HL-60/S4 (cell line): ENCODE results near the gene ACSL1.

Experiments
- in situ Hi-C: fragments of 300-500 bp; cut with MboI; formaldehyde crosslinking; loops from 2 replicates; pipeline ENCODE4 v1.14.3; 2022; ENCODE audit warnings: low sequenced_read_pairs

Gene ACSL1

GRCh38 chr4:184825896-184826690 is at the start of gene ACSL1:
Gene ACSL1, minus strand, starts transcription at chr4:184825968. Its CDS starts 22,454 bp downstream, at chr4:184803514.
- in situ Hi-C loops: no loop called here

- in situ Hi-C loops: no loop called here
Observed at GRCh38 chr4:184873054-184873453, 47.3 kb upstream of the ACSL1 start.

- in situ Hi-C loops: no loop called here
Observed at GRCh38 chr4:184870718-184871117, 45.0 kb upstream of the ACSL1 start.

- in situ Hi-C loops: no loop called here
Observed at GRCh38 chr4:184868623-184869022, 42.9 kb upstream of the ACSL1 start.

GRCh38 chr4:184863916-184864315 is 38.1 kb upstream of the ACSL1 start:
- in situ Hi-C loops: no loop called here

- in situ Hi-C loops: no loop called here
Observed at GRCh38 chr4:184861047-184861446, 35.3 kb upstream of the ACSL1 start.

- in situ Hi-C loops: no loop called here
Observed at GRCh38 chr4:184860018-184860779, 34.4 kb upstream of the ACSL1 start.

- in situ Hi-C loops: no loop called here
Observed at GRCh38 chr4:184857441-184858121, 31.8 kb upstream of the ACSL1 start.

- in situ Hi-C loops: no loop called here
Observed at GRCh38 chr4:184856277-184856609, 30.5 kb upstream of the ACSL1 start.

- in situ Hi-C loops: no loop called here
Observed at GRCh38 chr4:184854673-184855072, 28.9 kb upstream of the ACSL1 start.

- in situ Hi-C loops: no loop called here
Observed at GRCh38 chr4:184853436-184853835, 27.7 kb upstream of the ACSL1 start.

- in situ Hi-C loops: no loop called here
Observed at GRCh38 chr4:184851886-184852285, 26.1 kb upstream of the ACSL1 start.

GRCh38 chr4:184851200-184851541 is 25.4 kb upstream of the ACSL1 start:
- in situ Hi-C loops: no loop called here

GRCh38 chr4:184850431-184851199 is 24.8 kb upstream of the ACSL1 start:
- in situ Hi-C loops: no loop called here

GRCh38 chr4:184850018-184850417 is 24.2 kb upstream of the ACSL1 start:
- in situ Hi-C loops: no loop called here

- in situ Hi-C loops: no loop called here
Observed at GRCh38 chr4:184849185-184849584, 23.4 kb upstream of the ACSL1 start.

GRCh38 chr4:184848510-184848909 is 22.7 kb upstream of the ACSL1 start:
- in situ Hi-C loops: no loop called here

GRCh38 chr4:184846531-184846930 is 20.8 kb upstream of the ACSL1 start:
- in situ Hi-C loops: no loop called here

- in situ Hi-C loops: no loop called here
Observed at GRCh38 chr4:184845367-184846021, 19.7 kb upstream of the ACSL1 start.

- in situ Hi-C loops: no loop called here
Observed at GRCh38 chr4:184844742-184845141, 19.0 kb upstream of the ACSL1 start.
